Upper lobe of right lung (tissue), 1 donor: ENCODE data around the gene RDM1. TPM values are rescaled to one million over a fixed set of nuclear protein-coding genes. Genes with fewer than 3 reads are reported as not detected.

ENCODE experiments used
- ATAC-seq: fragments of 200-7000 bp; cut with Tn5 transposase; one replicate; pipeline ENCODE4 v1.9.1; 2020; ENCODE audit warnings: mild to moderate bottlenecking, moderate library complexity
- DNase-seq: peaks from one replicate; pipeline ENCODE4 v3.0.0-alpha.2; 2020
- H3K27ac ChIP-seq: fragments of 200-600 bp; one replicate; pipeline ENCODE4 v1.8.0; 2022
- H3K27me3 ChIP-seq: fragments of 200-600 bp; one replicate; pipeline ENCODE4 v1.8.0; 2022; ENCODE audit warnings: mild to moderate bottlenecking
- H3K36me3 ChIP-seq: fragments of 200-600 bp; one replicate; pipeline ENCODE4 v1.8.0; 2022
- H3K4me1 ChIP-seq: fragments of 200-600 bp; one replicate; pipeline ENCODE4 v1.8.0; 2022
- H3K4me3 ChIP-seq: fragments of 200-600 bp; one replicate; pipeline ENCODE4 v1.8.0; 2022; ENCODE audit warnings: mild to moderate bottlenecking
- H3K9me3 ChIP-seq: fragments of 200-600 bp; one replicate; pipeline ENCODE4 v1.8.0; 2022
- CTCF ChIP-seq: fragments of 200-600 bp; IDR thresholded peaks from one replicate; pipeline ENCODE4 v1.8.0; 2022; ENCODE audit warnings: antibody characterized with exemption
- intact Hi-C: fragments of 100-400 bp; cut with DNase I; formaldehyde crosslinking; loops from one replicate; pipeline ENCODE4 v1.11.0; 2022
- total RNA-seq: library from RNA; stranded (reverse); fragmentation: NEBNext Ultra II Directional; extraction: Animal tissue kit (Norgen Biotek cat#: 25700); gene quantifications from one replicate; pipeline ENCODE4 v1.2.1, GENCODE V29; 2021
- donor health status: DM: no; HTN: yes; CAD: no; lungs with severe emphysema.

Gene RDM1
- total RNA-seq, 1 donor from 2014 or later = not detected

GRCh38 chr17:35963663-35964062 lies 33.1 kb upstream of the RDM1 start:
- Histone ChIP-seq H3K4me1 (no peaks in the 10 kb centered on the region), H3K36me3 (no peaks in the 10 kb centered on the region), H3K4me3 (no peak overlapping the region), H3K27ac (no peak overlapping the region), H3K27me3 (peaks cover 10% of the 10 kb centered on the region), H3K9me3 (no peaks in the 10 kb centered on the region)
- intact Hi-C loops = loop anchor here (10.0 kb wide), 1 partner anchor 181 kb away; no protein-coding TSS in a partner anchor
- ATAC-seq (no peak), DNase-seq (no peak)
- no peak for TF ChIP-seq CTCF

GRCh38 chr17:35953720-35954119 lies 23.1 kb upstream of the RDM1 start:
- DNase-seq (no peak), ATAC-seq (no peak)
- no peaks in the 10 kb centered on the region for H3K9me3 ChIP-seq
- H3K27ac ChIP-seq = no peak overlapping the region
- H3K4me3 ChIP-seq = no peak overlapping the region
- H3K4me1 ChIP-seq = no peaks in the 10 kb centered on the region
- no peak for TF ChIP-seq CTCF
- H3K36me3 ChIP-seq = no peaks in the 10 kb centered on the region
- no peaks in the 10 kb centered on the region for H3K27me3 ChIP-seq
- intact Hi-C loops = no loop called here

GRCh38 chr17:35949401-35949800 lies 18.8 kb upstream of the RDM1 start:
- TF ChIP-seq CTCF = no peak
- H3K36me3 ChIP-seq = no peaks in the 10 kb centered on the region
- intact Hi-C loops = no loop called here
- H3K9me3 ChIP-seq = no peaks in the 10 kb centered on the region
- no peak overlapping the region for H3K27ac ChIP-seq
- H3K27me3 ChIP-seq = no peaks in the 10 kb centered on the region
- H3K4me1 ChIP-seq = peaks cover 3% of the 10 kb centered on the region
- H3K4me3 ChIP-seq = no peak overlapping the region
- DNase-seq (no peak), ATAC-seq (no peak)

GRCh38 chr17:35948092-35948491 lies 17.5 kb upstream of the RDM1 start:
- no peak for DNase-seq
- ATAC-seq = no peak
- Histone ChIP-seq H3K27me3 (no peaks in the 10 kb centered on the region), H3K4me1 (peaks cover 3% of the 10 kb centered on the region), H3K4me3 (no peak overlapping the region), H3K9me3 (no peaks in the 10 kb centered on the region), H3K27ac (no peak overlapping the region), H3K36me3 (no peaks in the 10 kb centered on the region)
- intact Hi-C loops = no loop called here
- TF ChIP-seq CTCF = no peak

- Histone ChIP-seq H3K27ac (no peak overlapping the region), H3K9me3 (no peaks in the 10 kb centered on the region), H3K36me3 (no peaks in the 10 kb centered on the region), H3K4me3 (peak overlapping the region; percentile 14), H3K27me3 (no peaks in the 10 kb centered on the region), H3K4me1 (peaks cover 3% of the 10 kb centered on the region)
- ATAC-seq (peak; percentile 92), DNase-seq (no peak)
- intact Hi-C loops = no loop called here
- TF ChIP-seq CTCF = peak; percentile 86
These were observed 16.6 kb upstream of the RDM1 start for GRCh38 chr17:35947156-35947585.

- DNase-seq (no peak), ATAC-seq (no peak)
- no peak for TF ChIP-seq CTCF
- Histone ChIP-seq H3K4me3 (no peak overlapping the region), H3K36me3 (no peaks in the 10 kb centered on the region), H3K9me3 (no peaks in the 10 kb centered on the region), H3K27ac (no peak overlapping the region), H3K4me1 (peaks cover 3% of the 10 kb centered on the region), H3K27me3 (no peaks in the 10 kb centered on the region)
- intact Hi-C loops = no loop called here
These were observed 13.6 kb upstream of the RDM1 start for GRCh38 chr17:35944151-35944550.
